Measurements from ENCODE around the gene AP5Z1. TPM values are rescaled to one million over a fixed set of nuclear protein-coding genes. Genes with fewer than 3 reads are reported as not detected.
"Not testable (repeated sequence)": the region's sequence is repeated elsewhere in the genome, so short reads cannot be mapped to it uniquely, and the experiment has no call there.

AP5Z1 gene
- total RNA-seq, 2 donors from 2014 or later, result 31.0 to 34.7 TPM

DNA sequence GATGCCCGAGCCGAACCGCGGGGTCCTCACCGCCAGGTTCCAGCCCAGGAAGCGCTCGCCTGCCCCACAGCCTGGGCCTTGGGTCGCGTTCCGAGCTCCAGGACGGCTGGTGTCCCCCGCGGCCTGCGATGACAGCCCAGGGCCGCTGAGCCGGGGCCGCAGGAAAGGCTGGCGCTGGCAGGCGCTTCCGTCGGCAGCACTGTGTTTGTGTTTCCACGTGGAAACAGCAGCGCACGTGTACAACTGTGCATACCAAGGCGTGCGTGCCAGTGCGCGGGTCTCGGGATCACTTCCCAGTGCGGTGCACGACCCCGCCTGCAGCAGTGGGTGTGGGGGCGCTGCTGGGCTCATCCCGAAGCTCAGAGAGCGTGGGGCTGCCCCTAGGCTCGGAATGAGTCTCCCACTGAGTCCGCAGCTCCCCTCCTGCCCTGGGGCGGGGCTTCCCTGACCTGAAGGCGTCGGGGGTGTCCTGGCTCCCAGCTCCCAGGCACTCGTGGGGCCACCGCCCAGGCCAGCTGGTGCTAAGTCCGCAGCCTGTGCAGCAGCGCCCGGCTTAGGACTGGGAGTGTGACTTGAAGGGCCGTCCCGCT is 17.2 kb downstream of the AP5Z1 start:
- DNase-seq, result peak; percentile 75
- Histone ChIP-seq H3K4me1 (ENCODE audit: control insufficient read depth, insufficient read depth, low read length) (no peaks in the 10 kb centered on the region), H3K36me3 (ENCODE audit: control insufficient read depth, insufficient read depth, low read length) (peaks cover 28% of the 10 kb centered on the region), H3K27me3 (ENCODE audit: control insufficient read depth, insufficient read depth, low read length, poor library complexity, severe bottlenecking) (no peaks in the 10 kb centered on the region), H3K9ac (ENCODE audit: extremely low read depth, low read length, poor library complexity, severe bottlenecking) (no peak overlapping the region), H3K27ac (ENCODE audit: low read depth, low read length) (no peak overlapping the region), H3K9me3 (ENCODE audit: control insufficient read depth, low read length) (peaks cover 5% of the 10 kb centered on the region), H3K4me3 (ENCODE audit: low read length) (no peak overlapping the region)
- Mint-ChIP-seq H3K4me3 (no peak overlapping the region), H3K4me1 (no peaks in the 10 kb centered on the region), H3K27ac (no peak overlapping the region), H3K36me3 (ENCODE audit: low read depth) (peaks cover 48% of the 10 kb centered on the region), H3K27me3 (ENCODE audit: insufficient read depth) (no peaks in the 10 kb centered on the region), H3K9me3 (peaks cover 13% of the 10 kb centered on the region)
- WGBS, 2 experiments (ENCODE audit: insufficient coverage in 1 of 2, insufficient read length in 1 of 2), result 82 to 95% methylated on average over 25 to 47 of the region's 47 CpGs
- TF ChIP-seq, protein P1, sequence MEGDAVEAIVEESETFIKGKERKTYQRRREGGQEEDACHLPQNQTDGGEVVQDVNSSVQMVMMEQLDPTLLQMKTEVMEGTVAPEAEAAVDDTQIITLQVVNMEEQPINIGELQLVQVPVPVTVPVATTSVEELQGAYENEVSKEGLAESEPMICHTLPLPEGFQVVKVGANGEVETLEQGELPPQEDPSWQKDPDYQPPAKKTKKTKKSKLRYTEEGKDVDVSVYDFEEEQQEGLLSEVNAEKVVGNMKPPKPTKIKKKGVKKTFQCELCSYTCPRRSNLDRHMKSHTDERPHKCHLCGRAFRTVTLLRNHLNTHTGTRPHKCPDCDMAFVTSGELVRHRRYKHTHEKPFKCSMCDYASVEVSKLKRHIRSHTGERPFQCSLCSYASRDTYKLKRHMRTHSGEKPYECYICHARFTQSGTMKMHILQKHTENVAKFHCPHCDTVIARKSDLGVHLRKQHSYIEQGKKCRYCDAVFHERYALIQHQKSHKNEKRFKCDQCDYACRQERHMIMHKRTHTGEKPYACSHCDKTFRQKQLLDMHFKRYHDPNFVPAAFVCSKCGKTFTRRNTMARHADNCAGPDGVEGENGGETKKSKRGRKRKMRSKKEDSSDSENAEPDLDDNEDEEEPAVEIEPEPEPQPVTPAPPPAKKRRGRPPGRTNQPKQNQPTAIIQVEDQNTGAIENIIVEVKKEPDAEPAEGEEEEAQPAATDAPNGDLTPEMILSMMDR (conservative IDR thresholded peaks at IDR 0.05), result no peak

DNA sequence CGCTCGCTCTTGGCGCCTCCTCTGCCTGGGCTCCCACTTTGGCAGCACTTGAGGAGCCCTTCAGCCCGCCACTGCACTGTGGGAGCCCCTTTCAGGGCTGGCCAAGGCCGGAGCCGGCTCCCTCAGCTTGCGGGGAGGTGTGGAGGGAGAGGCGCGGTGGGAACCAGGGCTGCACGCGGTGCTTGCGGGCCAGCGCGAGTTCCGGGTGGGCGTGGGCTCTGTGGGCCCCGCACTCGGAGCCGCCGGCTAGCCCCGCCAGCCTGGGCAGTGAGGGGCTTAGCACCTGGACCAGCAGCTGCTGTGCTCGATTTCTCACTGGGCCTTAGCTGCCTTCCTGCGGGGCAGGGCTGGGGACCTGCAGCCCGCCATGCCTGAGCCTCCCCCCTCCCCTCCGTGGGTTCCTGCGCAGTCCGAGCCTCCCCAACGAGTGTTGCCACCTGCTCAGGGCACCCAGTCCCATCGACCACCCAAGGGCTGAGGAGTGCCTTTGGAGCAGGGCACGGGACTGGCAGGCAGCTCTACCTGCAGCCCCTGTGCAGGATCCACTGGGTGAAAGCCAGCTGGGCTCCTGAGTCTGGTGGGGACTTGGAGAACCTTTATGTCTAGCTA is 18.1 kb downstream of the AP5Z1 start:
- not testable (repeated sequence) for H3K27ac ChIP-seq (ENCODE audit: low read depth, low read length); H3K27me3 Mint-ChIP-seq (ENCODE audit: insufficient read depth); DNase-seq; H3K9ac ChIP-seq (ENCODE audit: extremely low read depth, low read length, poor library complexity, severe bottlenecking); H3K27me3 ChIP-seq (ENCODE audit: control insufficient read depth, insufficient read depth, low read length, poor library complexity, severe bottlenecking); H3K4me1 ChIP-seq (ENCODE audit: control insufficient read depth, insufficient read depth, low read length); H3K4me1 Mint-ChIP-seq; H3K4me3 Mint-ChIP-seq; H3K9me3 ChIP-seq (ENCODE audit: control insufficient read depth, low read length); H3K27ac Mint-ChIP-seq; H3K4me3 ChIP-seq (ENCODE audit: low read length)
- Mint-ChIP-seq H3K9me3 (peaks cover 13% of the 10 kb centered on the region), H3K36me3 (ENCODE audit: low read depth) (peaks cover 45% of the 10 kb centered on the region)
- WGBS, 2 experiments (ENCODE audit: insufficient coverage in 1 of 2, insufficient read length in 1 of 2), result 96 to 97% methylated on average over 18 to 30 of the region's 30 CpGs
- peaks cover 28% of the 10 kb centered on the region for H3K36me3 ChIP-seq (ENCODE audit: control insufficient read depth, insufficient read depth, low read length)

DNA sequence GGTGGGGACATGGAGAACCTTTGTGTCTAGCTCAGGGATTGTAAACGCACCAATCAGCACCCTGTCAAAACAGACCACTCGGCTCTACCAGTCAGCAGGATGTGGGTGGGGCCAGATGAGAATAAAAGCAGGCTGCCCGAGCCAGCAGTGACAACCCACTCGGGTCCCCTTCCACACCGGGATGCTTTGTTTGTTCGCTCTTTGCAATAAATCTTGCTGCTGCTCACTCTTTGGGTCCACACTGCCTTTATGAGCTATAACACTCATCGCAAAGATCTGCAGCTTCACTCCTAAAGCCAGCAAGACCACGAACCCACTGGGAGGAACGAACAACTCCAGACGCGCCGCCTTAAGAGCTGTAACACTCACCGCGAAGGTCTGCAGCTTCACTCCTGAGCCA is 18.7 kb downstream of the AP5Z1 start:
- H3K4me3 ChIP-seq (ENCODE audit: low read length); H3K4me1 Mint-ChIP-seq; H3K9ac ChIP-seq (ENCODE audit: extremely low read depth, low read length, poor library complexity, severe bottlenecking); H3K27me3 ChIP-seq (ENCODE audit: control insufficient read depth, insufficient read depth, low read length, poor library complexity, severe bottlenecking); H3K4me3 Mint-ChIP-seq; H3K9me3 ChIP-seq (ENCODE audit: control insufficient read depth, low read length); DNase-seq; H3K27ac ChIP-seq (ENCODE audit: low read depth, low read length); H3K27me3 Mint-ChIP-seq (ENCODE audit: insufficient read depth); H3K4me1 ChIP-seq (ENCODE audit: control insufficient read depth, insufficient read depth, low read length): not testable (repeated sequence)
- H3K36me3 ChIP-seq (ENCODE audit: control insufficient read depth, insufficient read depth, low read length), result peaks cover 28% of the 10 kb centered on the region
- H3K9me3 Mint-ChIP-seq, result peaks cover 13% of the 10 kb centered on the region
- H3K27ac Mint-ChIP-seq, result peak overlapping the region; percentile 65
- WGBS, 2 experiments (ENCODE audit: insufficient coverage in 1 of 2, insufficient read length in 1 of 2), result 84 to 98% methylated on average over 6 to 14 of the region's 14 CpGs
- peaks cover 45% of the 10 kb centered on the region for H3K36me3 Mint-ChIP-seq (ENCODE audit: low read depth)

DNA sequence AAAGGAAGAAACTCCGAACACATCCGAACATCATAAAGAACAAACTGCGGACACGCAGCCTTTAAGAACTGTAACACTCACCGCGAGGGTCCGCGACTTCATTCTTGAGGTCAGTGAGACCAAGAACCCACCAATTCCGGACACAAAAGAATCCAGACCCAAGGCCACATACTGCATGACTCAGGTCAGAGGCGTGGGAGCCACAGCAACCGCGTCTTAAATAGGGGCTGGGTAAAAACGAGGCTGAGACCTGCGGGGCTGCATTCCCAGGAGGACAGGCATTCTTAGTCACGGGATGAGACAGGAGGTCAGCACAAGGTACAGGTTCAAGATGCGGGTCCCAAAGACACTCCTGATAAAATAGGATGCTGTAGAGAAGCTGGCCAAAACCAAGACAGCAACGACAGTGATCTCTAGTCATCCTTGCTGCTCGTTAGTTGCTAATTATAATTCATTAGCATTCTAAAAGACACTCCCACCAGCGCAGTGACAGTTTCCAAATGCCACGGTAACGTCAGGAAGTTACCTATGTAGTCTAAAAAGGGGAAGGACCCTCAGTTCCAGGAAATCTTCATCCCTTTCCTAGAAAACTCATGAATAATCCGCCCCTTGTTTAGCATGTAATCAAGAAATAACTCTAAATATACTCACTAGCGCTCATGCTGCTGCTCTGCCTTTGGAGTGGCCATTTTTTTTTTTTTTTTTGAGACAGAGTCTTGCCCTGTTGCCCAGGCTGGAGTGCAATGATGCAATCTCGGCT is 19.3 kb downstream of the AP5Z1 start:
- H3K4me1 ChIP-seq (ENCODE audit: control insufficient read depth, insufficient read depth, low read length), result no peaks in the 10 kb centered on the region
- peaks cover 45% of the 10 kb centered on the region for H3K36me3 Mint-ChIP-seq (ENCODE audit: low read depth)
- TF ChIP-seq, protein P1 (conservative IDR thresholded peaks at IDR 0.05), result no peak
- no peak overlapping the region for H3K27ac ChIP-seq (ENCODE audit: low read depth, low read length)
- H3K4me3 Mint-ChIP-seq, result no peak overlapping the region
- peak; percentile 66 for DNase-seq
- no peak overlapping the region for H3K9ac ChIP-seq (ENCODE audit: extremely low read depth, low read length, poor library complexity, severe bottlenecking)
- peaks cover 24% of the 10 kb centered on the region for H3K36me3 ChIP-seq (ENCODE audit: control insufficient read depth, insufficient read depth, low read length)
- WGBS, 2 experiments (ENCODE audit: insufficient coverage in 1 of 2, insufficient read length in 1 of 2), result 87 to 90% methylated on average over 19 to 24 of the region's 24 CpGs
- H3K4me1 Mint-ChIP-seq, result no peaks in the 10 kb centered on the region
- no peak overlapping the region for H3K4me3 ChIP-seq (ENCODE audit: low read length)
- H3K27me3 ChIP-seq (ENCODE audit: control insufficient read depth, insufficient read depth, low read length, poor library complexity, severe bottlenecking), result no peaks in the 10 kb centered on the region
- no peaks in the 10 kb centered on the region for H3K27me3 Mint-ChIP-seq (ENCODE audit: insufficient read depth)
- peaks cover 5% of the 10 kb centered on the region for H3K9me3 ChIP-seq (ENCODE audit: control insufficient read depth, low read length)
- H3K27ac Mint-ChIP-seq, result peak overlapping the region; percentile 65
- peaks cover 13% of the 10 kb centered on the region for H3K9me3 Mint-ChIP-seq
